ENCODE results near the gene BCAS1.

GRCh38 chr20:53910351-53911002 is 159.9 kb downstream of the BCAS1 start:
- TF ChIP-seq GATA2 (IDR thresholded peaks at IDR 0.05; ENCODE audit: low read depth, low read length) (no peak), GATA3 (IDR thresholded peaks at IDR 0.05; ENCODE audit: low read depth, low read length) (no peak)

All from SH-SY5Y (cell line).